Mammary epithelial cell (primary cell): ENCODE measurements around the gene CHRND.

ENCODE experiments used
- EZH2 ChIP-seq: IDR thresholded peaks from 2 replicates; pipeline ENCODE4 v1.6.1; 2012; ENCODE audit warnings: low read length, inconsistent platforms, borderline replicate concordance
- TF ChIP-seq, protein P1 (sequence below), 2 donors: IDR thresholded peaks in 1 of 2; conservative IDR thresholded peaks in 1 of 2; 2 replicates each; pipeline ENCODE4 v1.5.1; 2011 to 2012; ENCODE audit warnings: inconsistent platforms in 2 of 2, low read length in 2 of 2, mild to moderate bottlenecking in 2 of 2, control low read depth in 1 of 2, low read depth in 1 of 2; ENCODE audit not compliant: insufficient read depth in 1 of 2; ENCODE audit errors: extremely low read depth in 1 of 2

DNA sequence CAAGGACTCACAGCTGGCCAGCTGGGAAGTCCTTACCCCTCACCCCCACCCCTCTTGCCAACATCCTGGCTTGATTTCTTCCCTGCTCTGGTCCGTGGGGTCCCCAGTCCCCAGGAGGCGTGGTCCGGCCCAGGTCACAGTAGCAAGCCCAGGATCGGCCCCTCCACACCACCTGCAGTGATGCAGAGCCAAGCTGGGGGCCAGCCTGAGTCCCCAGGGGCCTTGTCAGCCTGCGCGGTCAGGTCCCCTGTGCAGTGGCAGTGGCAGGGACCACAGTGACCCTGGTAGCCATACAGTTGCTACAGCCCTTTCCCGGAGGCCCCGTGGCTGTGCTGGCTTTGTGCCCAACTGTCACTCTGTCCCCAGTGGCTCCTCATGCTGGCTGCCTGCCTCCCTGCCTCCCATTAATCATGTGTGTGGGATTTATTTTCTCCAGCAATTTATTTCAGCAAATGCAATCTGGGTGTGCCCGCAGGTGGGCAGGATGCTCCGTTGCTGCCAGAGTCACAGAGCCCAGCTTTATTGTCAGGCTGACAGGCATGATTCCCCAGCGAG is 14.5 kb upstream of the CHRND start:
- TF ChIP-seq, protein P1, sequence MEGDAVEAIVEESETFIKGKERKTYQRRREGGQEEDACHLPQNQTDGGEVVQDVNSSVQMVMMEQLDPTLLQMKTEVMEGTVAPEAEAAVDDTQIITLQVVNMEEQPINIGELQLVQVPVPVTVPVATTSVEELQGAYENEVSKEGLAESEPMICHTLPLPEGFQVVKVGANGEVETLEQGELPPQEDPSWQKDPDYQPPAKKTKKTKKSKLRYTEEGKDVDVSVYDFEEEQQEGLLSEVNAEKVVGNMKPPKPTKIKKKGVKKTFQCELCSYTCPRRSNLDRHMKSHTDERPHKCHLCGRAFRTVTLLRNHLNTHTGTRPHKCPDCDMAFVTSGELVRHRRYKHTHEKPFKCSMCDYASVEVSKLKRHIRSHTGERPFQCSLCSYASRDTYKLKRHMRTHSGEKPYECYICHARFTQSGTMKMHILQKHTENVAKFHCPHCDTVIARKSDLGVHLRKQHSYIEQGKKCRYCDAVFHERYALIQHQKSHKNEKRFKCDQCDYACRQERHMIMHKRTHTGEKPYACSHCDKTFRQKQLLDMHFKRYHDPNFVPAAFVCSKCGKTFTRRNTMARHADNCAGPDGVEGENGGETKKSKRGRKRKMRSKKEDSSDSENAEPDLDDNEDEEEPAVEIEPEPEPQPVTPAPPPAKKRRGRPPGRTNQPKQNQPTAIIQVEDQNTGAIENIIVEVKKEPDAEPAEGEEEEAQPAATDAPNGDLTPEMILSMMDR (conservative IDR thresholded peaks at IDR 0.05 in 1 of 2, IDR thresholded peaks at IDR 0.05 in 1 of 2; ENCODE audit: extremely low read depth in 1 of 2, insufficient read depth in 1 of 2, low read depth in 1 of 2, low read length in 2 of 2), result no peak
- no peak for TF ChIP-seq EZH2
